ENCODE results near the gene NOP53.
"Not testable (repeated sequence)": the region's sequence is repeated elsewhere in the genome, so short reads cannot be mapped to it uniquely, and the experiment has no call there.

Gene NOP53

DNA sequence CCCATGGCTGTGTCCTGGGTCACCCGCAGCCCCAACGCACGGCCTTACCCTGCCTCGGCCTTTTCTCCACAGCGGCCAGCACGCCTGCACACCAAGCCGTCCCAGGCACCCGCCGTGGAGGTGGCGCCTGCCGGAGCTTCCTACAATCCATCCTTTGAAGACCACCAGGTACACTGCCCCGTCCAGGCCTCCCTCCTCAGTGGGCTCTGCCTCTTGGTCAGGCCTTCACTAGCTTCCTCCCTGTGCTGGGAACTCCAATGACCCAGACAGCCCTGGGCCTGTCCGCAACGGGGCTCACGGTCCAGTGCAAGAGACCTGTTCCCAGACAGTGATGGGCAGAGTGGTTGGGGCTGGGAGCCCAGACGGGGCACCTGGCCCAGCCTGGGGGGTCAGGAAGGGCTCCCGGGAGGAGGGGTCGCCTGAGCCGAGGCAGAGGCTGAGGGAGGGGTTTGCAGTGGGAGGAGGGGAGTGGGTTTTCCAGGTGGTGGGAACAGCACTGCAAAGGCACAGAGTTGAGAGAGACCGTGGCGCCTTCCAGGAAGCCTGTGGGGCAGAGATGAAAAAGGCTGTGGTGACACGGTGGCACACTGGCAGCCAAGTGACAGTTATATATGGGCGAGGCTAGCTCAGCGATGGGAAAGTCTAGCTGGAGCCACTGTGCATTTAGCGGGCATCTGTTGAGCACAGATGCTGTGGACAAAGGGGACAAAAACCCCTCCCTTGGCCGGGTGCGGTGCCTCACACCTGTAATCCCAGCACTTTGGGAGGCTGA is 7.3 kb downstream of the NOP53 start:
- no peak for FAIRE-seq
- no peak for DNase-seq (ENCODE audit: insufficient read length, low spot score)

DNA sequence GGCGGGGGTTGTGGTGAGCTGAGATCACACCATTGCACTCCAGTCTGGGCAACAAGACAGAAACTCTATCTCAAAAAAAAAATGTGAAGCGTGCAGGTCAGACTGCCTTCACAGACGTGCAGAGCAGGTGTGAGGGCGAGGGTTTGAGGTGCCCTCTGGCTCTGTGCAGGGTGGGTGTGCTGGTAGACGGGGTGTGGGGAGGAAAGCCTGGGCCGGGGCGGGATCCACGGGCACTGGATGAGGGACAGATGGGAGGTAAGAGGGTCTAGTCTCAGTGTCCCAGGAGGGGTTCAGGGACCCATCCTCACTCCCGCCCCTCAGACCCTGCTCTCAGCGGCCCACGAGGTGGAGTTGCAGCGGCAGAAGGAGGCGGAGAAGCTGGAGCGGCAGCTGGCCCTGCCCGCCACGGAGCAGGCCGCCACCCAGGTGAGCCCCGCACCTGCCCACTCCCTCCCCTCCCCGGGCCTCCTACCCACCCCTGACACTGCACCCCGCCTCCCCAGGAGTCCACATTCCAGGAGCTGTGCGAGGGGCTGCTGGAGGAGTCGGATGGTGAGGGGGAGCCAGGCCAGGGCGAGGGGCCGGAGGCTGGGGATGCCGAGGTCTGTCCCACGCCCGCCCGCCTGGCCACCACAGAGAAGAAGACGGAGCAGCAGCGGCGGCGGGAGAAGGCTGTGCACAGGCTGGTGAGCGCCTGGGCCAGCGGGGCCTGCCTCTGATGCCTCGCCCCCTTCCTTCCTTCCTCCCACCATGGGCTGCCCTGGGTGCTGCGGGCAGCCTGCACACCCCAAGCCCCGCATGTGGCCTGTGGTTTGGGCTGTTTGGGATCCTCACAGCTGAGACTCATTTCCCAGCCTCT is 9.1 kb downstream of the NOP53 start:
- no peak for FAIRE-seq
- DNase-seq (ENCODE audit: insufficient read length, low spot score): no peak

DNA sequence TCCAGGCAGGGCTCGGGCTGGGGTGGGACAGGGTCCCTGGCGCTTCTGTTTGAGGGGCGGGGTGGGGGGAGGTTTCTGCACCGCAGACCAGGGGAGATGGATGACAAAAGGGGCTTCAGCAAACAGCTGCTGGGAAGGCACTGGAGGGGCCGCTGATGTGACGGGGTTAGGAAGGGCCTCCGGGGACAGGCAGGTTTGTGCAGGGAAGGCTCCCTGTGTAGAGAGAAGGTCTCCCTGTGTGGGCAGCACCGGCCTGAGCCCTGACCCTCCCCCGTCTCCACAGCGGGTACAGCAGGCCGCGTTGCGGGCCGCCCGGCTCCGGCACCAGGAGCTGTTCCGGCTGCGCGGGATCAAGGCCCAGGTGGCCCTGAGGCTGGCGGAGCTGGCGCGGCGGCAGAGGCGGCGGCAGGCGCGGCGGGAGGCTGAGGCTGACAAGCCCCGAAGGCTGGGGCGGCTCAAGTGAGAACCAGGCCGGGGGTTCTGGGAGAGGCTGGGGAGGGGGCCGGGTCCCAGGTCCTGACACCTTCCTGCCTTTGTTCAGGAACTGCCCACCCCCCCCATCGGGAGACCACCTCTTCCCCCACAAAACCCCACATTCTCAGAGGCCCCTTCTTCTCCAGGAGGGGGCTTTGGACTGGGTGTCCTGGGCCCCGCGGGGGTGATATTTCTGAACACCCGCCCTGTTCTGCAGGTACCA is 9.9 kb downstream of the NOP53 start:
- no peak for DNase-seq (ENCODE audit: insufficient read length, low spot score)
- FAIRE-seq: no peak

DNA sequence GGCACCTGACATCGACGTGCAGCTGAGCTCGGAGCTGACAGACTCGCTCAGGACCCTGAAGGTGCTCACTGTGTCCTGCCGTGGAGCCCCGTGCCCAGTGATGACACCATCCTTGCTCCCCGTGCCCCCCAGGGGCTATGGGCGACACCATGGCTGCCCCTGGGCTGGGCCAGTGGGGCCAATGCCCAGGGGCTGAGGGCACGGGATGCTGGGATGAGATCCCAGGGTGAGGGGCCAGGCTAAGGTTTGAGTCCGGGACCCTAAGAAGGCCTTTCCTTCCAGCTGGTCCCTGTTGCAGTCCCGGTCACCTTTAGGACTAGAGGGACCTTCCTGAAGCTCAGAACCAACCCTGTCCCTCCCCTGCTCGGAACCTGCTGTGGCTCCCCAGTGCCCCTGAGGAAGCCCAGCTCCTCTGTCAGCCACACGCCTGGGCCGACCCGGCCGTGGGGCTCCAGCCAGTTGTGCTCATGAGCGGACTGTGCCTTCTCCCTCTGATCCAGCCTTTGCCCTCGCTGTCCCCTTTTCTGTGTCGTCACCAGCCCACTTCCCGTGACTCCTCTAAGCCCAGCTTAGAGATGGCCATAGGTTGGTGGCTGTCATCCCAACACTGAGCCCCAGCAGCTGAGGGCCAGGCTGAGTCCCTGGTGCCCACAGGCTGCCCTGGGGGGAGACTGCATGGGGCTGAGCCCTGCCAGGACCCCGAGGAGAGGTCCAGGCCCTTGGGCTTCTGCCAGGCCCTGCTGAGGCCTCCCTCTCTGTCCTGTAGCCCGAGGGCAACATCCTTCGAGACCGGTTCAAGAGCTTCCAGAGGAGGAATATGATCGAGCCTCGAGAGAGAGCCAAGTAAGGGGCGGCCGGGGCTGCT is 10.6 kb downstream of the NOP53 start:
- DNase-seq (ENCODE audit: insufficient read length, low spot score) (no peak), FAIRE-seq (no peak)

DNA sequence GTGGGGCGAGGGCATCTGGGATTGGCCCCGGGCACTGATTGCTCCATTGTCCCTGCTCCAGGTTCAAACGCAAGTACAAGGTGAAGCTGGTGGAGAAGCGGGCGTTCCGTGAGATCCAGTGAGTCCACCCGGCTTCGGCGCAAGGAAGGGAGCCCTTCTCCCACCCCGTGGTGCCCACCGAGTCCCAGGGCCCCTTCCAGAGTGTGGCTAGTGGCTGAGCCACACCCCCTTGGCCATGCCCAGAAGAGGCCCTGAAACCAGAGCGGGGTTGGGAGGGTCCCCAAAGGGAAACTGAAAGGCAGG is 11.2 kb downstream of the NOP53 start:
- no peak for DNase-seq (ENCODE audit: insufficient read length, low spot score)
- FAIRE-seq: no peak

DNA sequence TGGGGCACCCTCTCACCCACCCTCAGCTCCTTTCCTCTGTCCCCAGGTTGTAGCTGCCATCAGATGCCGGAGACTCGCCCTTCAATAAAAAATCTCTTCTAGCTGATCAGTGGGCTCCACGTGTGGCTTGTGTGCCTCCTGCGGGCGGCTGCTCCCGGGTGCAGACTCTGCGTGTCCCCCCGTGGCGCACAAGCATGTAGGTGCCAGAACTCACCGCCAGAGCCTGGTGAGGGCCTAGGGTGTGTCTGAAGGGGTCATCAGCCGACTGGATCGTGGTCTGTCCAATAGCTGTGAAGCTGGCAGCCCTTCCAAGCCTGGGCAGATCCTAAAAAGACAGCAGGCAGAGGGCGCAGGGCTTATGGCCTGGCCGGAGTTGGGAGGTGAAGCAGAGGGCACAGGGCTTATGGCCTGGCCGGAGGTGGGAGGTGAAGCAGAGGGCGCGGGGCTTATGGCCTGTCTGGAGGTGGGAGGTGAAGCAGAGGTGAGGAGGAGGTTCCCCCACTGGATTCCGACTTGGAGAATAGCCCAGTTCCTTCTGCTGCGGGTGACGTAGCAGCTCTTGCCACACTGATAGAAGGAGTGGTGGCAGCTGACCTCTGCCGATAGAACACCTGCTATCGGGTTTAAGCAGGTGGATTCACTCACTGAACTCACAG is 11.7 kb downstream of the NOP53 start:
- no peak for DNase-seq (ENCODE audit: insufficient read length, low spot score)
- FAIRE-seq: no peak

DNA sequence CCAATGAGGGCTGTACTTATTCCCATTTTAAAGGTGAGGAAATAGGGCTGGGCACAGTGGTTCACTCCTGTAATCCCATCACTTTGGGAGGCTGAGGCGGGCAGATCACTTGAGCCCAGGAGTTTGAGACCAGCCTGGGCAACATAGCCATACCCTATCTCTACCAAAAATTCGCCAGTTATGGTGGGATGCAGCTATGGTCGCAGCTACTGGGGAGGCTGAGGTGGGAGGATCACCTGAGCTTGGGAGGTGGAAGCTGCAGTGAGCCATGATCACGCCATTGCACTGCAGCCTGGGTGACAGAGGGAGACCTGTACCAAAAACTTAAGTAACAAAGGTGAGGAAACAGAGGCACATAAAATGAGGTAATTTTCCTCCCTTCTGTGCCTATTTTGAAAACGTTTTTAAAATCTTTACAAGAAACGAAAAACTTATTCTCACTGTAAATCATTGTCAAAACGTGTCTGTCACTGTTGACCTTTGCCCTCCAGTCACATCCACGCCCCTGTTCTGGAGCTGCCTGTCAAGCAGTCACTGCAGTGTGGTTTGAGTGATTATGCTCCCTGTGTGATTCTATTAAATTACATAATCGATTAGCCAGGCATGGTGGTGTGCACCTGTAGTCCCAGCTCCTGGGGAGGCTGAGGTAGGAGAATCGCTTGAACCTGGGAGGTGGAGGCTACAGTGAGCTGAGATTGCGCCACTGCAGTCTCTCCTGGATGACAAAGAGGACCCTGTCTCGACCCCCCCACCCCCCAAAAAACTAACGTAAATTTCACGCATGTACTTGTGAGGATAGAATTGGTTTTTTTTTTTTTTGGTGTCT is 12.5 kb downstream of the NOP53 start:
- DNase-seq (ENCODE audit: insufficient read length, low spot score): no peak
- no peak for FAIRE-seq

DNA sequence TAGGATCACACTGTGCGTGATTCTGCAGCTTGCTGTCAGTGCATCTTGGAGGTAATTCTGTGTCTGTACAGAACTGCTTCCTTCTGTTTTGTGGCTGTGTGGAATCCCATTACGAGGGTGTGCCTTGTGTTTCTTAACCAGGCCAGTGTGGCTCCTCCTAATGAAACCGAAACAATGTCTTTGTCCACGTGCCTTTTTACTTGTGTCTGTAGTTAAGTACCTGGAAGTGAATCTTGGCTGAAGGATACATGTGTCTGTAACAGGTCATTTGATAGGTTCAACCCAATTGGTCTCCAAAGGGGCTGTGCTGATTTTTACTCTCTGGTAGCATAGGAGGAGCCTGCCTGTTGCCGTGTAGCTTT is 13.1 kb downstream of the NOP53 start:
- FAIRE-seq (no peak), DNase-seq (ENCODE audit: insufficient read length, low spot score) (no peak)

DNA sequence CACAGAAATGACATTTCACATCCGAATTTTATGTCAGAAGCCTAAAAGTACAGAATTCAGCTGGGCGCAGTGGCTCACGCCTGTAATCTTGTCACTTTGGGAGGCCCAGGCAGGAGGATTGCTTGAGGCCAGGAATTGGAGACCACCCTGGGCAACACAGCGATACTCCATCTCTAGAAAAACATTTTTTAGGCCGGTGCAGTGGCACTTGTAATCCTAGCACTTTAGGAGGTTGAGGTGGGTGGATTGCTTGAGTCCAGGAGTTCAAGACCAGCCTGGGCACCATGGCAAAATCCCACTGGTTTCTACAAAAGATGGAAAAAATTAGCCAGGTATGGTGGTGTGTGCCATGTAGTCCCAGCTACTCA is 15.3 kb downstream of the NOP53 start:
- FAIRE-seq (no peak), DNase-seq (ENCODE audit: insufficient read length, low spot score) (no peak)

DNA sequence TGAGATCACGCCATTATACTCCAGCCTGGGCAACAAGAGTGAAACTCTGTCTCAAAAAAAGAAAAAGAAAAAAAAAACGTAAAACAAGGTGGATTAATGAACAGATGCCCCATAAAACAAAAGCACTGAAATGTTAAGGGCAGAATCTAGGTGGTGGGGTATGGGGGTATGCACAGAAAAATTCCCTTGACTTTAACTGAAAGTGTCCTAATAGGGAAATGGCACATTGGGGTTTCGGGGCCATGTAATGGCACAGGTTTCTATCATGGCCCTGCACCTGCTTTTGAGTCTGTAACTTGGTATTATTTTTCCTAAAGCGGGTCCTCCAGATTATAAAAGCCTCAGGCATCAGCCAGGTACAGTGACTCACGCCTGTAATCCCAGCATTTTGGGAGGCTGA is 16.2 kb downstream of the NOP53 start:
- DNase-seq (ENCODE audit: insufficient read length, low spot score): no peak
- no peak for FAIRE-seq

DNA sequence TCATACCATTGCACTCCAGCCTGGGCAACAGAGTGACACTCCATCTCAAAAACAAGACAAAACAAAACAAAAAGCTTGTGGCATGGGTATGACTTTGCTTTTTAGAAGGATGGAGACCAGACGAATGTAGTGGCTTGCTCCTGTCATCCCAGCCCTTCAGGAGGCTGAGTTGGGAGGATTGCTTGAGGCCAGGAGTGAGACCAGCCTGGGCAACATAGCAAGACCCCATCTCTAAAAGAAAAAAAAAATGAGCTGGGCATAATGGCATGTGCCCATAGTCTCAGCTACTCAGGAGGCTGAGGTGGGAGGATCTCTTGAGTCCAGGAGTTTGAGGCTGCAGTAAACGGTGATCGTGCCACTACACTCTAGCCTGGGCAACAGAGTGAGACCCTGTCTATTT is 16.8 kb downstream of the NOP53 start:
- FAIRE-seq (no peak), DNase-seq (ENCODE audit: insufficient read length, low spot score) (no peak)

DNA sequence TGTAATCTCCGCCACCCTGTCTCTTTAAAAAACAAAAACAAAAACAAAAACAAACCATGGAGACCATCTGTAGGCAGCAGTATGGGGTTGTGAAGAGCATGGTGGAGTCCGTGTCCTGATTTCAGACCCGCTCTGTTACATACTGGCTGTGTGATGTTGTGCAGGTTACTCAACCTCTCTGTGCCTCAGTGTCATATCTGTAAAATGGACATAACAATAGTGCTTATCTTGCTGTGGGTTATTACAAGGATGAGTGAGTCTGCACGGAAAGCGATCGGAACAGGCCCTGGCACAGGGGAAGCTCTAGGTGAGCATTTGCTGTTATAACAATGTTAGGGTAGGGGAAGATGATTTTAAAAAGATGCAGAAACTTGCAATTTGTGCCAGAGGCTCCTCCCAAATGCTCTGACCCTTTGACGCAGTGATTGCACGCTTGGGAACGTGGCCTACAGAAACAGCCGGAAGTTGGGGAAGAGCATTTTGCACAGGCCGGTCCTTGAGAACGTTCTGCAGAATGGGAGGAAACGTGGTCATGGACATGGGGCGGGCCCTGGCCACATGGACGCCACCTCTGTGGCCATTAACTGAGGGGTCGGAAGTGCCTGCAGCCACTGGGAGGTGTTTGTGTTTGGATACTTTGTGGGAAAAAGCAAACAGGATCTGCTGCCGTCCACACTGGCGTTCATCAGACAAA is 17.4 kb downstream of the NOP53 start:
- FAIRE-seq: no peak
- no peak for DNase-seq (ENCODE audit: insufficient read length, low spot score)

DNA sequence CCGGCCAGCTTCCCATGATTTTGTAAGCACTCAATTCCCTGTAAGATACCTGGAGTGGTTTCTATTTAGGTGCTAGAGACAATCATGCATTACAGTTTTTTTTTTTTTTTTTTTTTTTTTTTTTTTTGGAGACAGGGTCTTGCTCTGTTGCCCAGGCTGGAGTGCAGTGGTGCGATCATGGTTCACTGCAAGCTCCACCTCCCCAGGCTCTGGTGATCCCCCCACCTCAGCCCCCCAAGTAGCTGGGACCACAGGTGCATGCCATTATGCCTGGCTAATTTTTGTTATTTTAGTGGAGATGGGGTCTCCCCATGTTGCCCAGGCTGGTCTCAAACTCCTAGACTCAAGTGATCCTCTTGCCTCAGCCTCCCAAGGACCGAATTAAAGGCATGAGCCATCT is 19.4 kb downstream of the NOP53 start:
- DNase-seq (ENCODE audit: insufficient read length, low spot score); FAIRE-seq: not testable (repeated sequence)

DNA sequence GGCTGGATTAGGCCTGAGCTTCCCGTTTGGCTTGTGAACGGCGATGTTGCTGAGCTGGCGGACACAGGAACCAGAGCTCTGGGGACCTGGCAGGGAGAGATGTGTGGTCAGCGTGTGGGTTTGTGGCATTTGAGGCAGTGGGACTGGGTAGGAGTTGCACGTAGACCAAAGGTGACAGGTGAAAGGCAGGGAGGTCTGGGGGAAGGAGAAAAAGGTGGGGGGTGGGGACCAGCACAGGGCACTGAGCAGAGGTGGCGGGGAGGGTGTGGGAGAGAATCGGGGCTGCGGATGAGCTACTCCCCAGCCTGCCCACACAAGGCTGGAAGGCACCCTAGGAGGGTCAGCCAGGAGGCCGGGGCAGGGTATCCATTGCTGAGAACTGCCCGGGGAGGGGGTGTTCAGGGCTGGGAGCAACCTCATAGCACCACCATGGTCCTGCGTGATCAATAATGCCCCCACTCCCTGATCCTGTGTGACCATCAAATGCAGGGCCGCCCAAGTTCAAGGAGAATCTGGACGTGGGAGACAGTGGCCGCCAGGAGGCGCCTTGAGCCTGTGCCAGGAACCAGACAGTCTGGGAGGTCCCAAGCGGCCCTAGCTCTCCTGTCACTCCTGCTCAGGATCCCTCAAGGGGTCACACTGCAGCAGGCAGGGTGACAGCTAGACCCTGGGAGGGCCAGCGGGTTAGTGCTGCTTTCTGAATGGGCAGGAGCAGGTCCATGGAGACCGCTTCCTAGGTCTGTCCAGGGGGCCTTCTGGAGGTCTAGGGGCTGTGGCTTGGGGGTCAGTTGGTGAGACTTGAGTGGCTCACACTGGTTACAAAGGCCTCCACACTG is 20.4 kb downstream of the NOP53 start:
- peak; percentile 48 for DNase-seq (ENCODE audit: insufficient read length, low spot score)
- no peak for FAIRE-seq

DNA sequence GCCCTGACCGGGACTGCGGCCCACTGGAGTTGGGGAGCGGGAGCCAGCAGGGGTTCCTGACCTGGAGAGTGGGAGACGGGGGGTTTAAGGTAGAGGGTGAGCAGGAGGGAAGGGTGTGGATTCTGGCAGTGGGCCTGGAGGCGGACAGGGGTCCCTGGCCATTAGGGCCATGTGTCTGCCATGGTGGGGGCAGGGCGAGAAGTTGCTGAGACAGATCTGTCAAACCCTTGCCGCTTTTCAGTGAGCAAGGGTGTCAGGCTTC is 20.9 kb downstream of the NOP53 start:
- DNase-seq (ENCODE audit: insufficient read length, low spot score) (no peak), FAIRE-seq (no peak)

DNA sequence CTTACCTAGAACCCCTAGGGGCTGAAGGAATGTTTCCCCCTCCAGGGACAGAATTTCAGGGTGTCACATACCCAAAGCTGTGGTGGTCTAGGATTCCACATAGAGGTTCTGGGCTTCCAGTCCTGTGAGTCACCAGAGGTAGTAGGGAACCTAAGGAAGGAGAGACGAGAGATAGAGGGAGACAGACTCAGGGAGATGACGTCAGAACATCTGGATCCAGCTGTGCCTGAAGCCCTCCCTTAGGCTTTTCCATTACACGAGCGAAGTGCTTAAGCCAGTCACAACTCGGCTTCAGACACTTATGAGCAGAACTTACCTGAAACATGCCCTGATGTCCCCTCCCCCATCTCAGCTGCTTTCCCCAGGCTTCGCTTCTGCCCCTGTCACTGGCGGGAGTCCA is 21.3 kb downstream of the NOP53 start:
- no peak for FAIRE-seq

DNA sequence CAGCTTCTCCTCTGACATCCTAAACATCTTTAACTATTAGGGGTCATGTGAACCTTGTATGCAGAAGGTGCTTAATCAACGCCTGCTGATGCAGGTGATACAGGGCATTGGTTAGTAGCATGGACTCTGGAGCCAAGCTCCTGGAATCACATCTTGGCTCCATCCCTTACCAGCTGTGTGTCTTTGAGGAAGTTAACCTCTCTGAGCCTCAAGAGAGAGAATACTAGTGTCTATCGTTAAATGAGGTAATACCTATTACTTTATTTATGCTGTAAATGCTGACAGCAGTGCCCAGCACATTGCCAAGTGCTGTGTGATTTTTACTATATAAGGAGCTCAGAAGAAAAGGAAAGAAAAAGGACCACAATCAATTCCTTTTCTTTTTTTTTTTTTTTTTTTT is 22.0 kb downstream of the NOP53 start:
- DNase-seq (ENCODE audit: insufficient read length, low spot score) (no peak), FAIRE-seq (no peak)

More for the DNA sequence above, 21.3 kb downstream of the NOP53 start:
- DNase-seq (ENCODE audit: insufficient read length, low spot score): no peak

DNA sequence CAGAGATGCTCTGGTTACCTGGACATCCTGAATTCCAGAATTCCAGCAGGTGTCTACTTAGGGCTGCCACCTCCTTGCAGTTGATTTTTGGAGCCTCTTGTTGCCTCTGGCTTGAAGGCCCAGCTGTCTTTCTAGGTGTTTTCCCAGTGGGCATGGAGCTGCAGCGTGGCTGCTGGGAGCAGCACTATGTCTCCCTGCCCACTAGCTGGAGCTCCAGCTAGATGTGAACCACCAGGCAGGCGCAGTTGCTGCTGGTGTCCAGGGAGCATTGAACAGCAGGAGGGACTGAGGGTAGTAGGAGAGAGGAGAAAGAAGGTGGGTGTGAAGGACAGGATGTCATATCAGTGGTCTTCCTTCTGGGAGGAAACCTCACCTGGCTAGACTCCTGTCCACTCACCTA is 23.3 kb downstream of the NOP53 start:
- FAIRE-seq: no peak
- no peak for DNase-seq (ENCODE audit: insufficient read length, low spot score)
